GM19240 (cell line): ENCODE results near the gene SLC25A6.
"Not testable (repeated sequence)": the region's sequence is repeated elsewhere in the genome, so short reads cannot be mapped to it uniquely, and the experiment has no call there.

ENCODE experiments used
- DNase-seq: peaks from one replicate; pipeline ENCODE4 v3.0.0; 2011; ENCODE audit warnings: low spot score; ENCODE audit not compliant: insufficient read length

SLC25A6 gene

DNA sequence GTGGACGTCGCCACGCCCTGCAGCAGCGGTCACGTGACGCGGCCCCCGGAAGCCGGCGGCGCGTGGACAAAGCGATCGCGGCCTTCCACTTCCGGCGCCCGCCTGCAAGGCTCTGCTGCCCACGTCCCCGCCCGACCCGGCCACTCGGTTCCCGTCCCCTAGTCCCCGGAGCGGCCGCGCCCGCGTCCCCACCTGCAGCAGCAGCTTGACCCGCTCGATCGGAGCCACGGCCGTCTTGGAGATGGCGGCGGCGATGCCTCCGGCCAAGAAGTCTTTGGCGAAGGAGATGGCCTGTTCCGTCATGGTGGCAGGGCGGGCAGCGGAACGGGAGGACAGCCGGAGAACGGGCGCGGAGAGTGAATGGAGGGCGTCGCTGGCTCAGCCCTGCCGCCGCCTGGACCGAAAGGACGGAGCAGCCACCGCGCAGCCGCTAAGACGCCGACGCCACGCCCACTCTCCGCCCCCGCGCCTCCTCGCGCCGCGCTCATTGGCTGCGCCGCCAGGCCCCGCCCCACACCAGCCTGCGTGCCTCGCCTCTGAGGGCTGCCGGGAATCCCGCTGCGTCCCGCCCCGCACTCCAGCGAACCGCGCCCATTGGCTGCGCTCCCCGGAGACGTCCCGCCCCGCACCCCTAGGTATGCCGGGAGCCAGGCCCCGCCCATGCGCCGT is at the start of gene SLC25A6:
Gene SLC25A6 (minus strand): TSS at position 407 of the 669 bp plus-strand sequence. CDS start 104 bp downstream, at position 303.
- peak; percentile 96 for DNase-seq

DNA sequence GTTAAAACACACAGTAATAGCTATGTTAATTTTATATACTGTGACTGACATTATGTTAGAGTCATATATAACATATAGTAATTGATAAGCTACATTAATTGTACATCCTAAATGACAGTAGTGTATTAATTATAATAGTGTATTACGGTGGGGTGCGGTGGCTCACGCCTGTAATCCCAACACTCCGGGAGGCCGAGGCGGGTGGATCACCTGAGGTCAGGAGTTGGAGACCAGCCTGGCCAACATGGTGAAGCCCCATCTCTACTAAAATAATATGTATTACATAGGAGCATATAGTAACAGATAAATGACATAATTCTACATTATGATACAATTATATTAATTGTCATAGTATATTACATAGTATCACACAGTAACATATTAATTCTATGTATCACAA is 48.6 kb upstream of the SLC25A6 start:
- no peak for DNase-seq

DNA sequence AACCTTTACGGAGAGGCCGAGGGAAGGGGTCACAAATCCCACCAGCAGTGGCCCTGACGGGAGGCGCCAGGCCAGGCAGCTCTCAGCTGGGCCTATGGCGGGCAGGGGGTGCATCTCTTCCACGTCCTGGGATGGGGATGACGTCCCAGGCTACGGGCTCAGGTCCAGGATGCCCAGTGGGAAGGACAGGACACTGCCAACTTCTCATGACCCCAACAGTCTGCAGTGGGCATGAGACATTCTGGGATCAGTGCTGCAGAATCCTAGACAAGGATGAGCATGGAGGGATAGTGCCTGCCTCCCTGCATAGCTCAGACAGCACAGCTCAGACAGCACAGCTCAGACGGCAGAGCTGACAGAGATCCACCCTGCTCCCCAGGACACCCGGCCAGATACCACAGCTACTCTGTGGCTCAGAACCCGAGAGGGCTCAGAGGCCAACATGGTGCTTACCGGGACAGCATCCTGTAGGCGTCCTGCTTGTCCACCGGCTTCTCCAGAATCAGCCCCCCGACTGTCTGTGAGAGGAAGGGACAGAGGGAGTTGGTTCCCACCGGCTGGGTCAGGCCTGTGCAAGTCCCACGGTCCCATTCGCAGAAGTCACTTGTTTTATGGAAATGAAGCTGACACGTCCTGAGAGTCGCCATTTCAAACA is 43.5 kb upstream of the SLC25A6 start:
- no peak for DNase-seq

DNA sequence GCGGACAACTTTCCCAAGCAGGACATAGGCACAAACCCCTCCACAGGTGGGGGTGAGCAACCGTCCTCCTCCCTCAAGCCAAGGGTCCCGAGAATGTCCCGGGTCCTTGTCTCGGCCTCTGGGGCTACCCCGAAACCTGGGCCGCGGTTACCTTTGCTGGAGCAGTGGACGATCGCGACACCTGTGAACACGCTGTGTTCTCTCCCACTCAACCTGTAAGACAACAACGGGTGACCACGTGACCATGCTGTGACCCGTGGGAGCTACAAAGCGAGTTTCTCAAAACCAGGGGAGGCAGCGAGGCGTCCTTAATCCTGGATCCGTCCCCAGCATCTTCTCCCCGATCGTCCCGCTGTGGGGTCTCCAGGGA is 42.9 kb upstream of the SLC25A6 start:
- no peak for DNase-seq

DNA sequence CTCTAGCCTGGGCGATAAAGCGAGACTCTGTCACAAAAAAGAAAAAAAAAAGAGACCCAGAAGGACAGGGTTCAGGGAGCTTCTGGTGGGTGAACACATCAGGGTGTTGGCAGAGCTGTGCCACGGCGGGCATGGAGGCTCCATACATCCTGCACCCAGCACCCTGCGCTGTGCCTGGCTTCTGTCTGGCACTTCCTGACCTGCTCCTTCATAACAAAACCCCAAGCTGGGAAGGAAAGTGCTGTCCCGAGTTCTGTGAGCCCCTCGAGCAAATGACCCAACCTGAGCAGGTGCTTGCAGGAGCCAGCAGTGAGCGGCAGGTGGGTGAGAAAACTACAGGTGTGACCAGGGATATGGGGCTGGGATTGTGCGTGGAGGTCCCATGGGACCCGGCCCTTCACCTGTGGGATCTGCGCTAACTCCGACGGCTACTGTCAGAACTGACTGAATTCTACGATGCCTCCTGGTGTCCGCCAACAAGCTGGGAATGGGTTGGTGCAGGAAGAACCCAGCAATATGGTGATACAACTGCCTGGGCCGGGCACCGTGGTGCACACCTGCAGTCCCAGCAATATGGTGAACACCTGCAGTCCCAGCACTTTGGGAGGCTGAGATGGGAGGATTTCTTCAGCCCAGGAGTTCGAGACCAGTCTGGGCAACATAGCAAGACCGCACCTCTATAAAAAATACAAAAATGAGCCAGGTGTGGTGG is 41.9 kb upstream of the SLC25A6 start:
- DNase-seq = no peak

DNA sequence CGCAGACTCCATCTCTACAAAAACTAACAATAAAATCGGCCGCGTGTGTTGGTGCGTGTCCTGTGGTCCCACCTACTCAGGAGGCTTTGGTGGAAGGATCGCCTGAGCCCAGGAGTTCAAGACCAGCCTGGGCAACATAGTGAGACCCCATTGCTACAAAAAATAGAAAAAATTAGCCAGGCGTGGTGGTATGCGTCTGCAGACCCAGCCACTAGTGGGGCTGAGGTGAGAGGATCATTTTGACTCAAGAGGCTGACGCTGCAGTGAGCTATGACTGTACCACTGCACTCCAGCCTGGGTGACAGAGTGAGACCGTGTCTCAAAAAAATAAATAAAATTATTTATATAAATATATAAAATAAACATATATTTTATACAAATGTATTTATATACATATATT is 38.5 kb upstream of the SLC25A6 start:
- no peak for DNase-seq

DNA sequence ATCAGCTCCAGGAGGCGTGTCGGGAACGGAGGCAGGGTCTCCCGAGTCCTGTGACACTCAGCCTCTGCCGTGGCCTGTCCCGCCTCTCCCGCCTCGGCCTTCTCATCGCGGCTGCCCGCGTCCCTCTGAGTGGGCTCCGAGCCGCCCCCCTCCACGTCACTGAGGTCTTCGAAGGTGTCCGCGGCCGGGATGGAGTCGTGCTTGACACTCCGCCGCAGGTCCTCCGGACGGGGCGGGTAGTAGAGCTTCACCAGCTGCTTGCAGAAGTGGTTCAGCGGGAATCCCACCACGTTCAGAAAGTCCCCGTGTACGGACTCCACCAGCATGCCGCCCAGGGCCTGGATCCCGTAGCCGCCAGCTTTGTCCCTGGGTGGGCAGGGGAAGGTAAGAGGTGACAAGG is 35.8 kb upstream of the SLC25A6 start:
- DNase-seq = no peak

DNA sequence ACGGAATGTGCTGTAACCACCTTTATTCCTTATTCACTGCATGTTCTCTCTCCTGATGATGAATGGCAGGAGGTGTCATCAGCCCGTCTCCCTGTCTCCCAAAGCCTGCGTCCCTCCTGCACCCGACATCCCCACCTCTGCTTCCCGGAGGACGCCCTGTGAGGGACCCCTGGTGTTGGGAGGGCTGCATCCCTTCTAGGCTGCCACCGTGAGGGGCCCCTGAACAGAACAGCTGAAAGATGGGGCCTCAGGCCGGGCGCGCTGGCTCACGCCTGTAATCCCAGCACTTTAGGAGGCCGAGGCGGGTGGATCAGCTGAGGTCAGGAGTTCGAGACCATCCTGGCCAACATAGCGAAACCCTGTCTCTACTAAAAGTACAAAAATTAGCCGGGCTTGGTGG is 34.4 kb upstream of the SLC25A6 start:
- not testable (repeated sequence) for DNase-seq

DNA sequence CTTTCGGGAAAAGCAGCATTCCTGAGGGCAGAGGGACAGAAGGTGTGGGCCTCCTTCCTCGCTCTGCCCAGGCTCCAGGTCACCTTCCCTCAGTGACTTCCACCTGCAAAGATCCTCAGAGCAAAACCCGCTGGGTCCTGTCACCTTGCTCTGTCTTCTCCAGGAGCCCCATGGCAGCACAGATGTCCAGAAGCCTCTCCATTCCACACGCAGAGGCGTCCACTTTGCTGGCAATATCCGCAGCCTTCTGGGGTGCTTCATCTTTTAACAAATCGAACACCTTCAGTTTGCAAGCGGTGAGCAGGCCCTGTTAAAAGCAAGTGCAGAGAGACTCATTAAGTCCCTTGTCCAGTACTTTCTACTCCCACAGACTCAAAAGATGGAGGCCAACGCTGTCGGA is 33.5 kb upstream of the SLC25A6 start:
- no peak for DNase-seq

DNA sequence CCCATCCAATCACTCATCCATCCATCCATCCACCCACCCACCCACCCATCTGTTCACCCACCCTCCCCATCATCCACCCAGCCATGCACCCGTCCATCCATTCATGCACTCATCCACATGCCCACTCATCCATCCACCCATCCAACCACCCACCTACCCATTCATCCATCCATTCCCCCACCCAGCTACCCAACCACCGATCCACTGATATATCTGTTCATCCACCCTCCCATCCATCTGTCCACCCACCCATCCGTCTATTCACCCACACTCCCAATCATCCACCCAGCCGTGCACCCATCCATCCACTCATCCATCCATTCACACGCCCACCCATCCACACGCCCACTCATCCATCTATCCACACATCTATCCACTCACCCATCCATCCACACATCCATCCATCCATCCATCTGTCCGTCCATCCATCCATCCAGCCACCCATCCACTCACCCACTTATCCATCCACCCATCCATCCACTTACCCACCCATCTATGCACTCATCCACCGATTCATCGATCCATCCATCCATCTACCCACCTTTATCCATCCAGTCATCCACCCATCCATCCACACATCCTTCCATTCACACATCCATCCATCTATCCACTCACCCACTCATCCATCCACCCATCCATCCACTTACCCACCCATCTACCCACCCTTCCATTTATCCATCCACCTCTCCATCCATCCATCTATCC is 32.4 kb upstream of the SLC25A6 start:
- no peak for DNase-seq

DNA sequence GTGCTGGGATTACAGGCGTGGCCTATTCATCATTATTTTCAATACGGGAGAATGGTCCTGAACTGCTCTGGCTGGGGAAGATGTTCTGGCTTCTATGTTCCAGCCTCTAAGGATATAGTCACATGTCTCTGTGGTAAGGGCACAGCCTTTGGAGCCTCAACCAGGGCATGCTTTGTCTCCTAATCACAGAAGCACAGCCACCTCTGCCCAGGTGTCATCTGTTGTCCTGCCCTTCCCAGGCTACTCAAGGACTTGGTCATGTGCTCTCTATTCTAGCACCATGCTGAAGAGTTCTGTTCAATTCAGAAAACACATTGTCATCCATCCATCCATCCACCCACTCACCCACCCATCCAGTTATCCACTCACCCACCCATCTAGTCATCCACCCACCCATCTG is 31.3 kb upstream of the SLC25A6 start:
- no peak for DNase-seq

DNA sequence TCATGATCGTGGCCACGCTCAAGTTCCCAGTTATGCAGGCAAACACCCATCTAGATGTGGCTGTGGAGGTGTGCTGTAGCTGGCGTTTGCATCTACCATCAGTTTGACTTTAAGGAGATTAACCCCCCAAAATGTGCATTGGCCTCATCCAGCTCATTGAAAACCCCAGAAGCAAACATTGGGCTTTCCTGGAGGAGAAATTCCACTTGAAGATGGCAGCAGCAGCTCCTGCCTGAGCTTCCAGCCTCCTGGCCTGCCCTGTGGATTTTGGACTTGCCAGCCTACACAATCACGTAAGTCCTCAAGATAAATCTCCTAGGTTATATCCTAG is 30.2 kb upstream of the SLC25A6 start:
- DNase-seq = no peak

DNA sequence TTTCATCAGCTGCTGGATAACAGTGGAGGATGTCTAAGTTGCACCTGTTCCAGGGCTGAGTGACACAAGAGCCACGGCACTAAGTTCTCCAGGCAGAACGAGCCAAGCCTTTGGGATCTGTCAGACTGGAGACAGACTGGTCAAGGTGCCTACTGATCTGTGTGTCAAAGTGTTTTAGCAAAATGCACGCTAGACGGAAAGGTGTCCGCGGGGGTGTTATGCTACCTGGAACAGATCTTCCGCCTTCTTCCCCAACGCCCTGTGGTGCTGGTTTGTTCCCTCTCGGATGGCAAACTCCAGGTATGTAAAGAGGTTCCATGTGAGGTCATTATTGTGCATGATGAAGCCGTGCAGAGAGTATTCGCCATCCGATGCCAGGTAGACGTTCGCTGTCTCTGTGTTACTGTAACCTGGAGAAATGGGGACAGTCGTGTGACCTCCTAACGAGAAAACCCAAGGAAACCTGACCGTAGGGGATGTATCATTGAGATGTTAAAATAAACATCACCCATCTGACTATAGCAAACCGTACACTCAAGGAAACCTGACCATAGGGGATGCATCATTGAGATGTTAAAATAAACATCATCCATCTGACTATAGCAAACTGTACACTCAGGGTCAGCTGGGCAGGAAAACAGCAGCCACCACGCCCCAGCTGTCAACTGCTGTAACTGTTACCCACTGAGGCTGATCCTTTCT is 29.7 kb upstream of the SLC25A6 start:
- no peak for DNase-seq

DNA sequence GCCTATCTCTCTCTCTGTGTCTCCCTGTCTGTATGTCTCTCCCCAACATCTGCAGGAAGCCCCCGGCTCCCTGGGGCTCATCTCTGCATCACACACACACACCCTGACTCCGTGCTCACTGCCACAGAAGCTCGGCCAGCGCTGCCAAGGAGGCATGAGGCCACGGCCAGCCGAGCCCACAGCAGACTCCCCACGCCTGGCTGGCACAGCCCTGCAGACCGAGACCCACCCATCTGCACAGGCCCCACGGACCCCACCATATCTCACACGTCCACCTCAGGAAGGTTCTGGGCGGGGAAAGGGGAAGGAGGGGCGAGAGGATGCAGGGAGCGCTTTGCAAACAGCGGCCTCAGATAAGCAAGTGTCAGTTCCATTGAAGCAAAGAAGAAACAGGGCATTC is 28.5 kb upstream of the SLC25A6 start:
- DNase-seq = no peak

DNA sequence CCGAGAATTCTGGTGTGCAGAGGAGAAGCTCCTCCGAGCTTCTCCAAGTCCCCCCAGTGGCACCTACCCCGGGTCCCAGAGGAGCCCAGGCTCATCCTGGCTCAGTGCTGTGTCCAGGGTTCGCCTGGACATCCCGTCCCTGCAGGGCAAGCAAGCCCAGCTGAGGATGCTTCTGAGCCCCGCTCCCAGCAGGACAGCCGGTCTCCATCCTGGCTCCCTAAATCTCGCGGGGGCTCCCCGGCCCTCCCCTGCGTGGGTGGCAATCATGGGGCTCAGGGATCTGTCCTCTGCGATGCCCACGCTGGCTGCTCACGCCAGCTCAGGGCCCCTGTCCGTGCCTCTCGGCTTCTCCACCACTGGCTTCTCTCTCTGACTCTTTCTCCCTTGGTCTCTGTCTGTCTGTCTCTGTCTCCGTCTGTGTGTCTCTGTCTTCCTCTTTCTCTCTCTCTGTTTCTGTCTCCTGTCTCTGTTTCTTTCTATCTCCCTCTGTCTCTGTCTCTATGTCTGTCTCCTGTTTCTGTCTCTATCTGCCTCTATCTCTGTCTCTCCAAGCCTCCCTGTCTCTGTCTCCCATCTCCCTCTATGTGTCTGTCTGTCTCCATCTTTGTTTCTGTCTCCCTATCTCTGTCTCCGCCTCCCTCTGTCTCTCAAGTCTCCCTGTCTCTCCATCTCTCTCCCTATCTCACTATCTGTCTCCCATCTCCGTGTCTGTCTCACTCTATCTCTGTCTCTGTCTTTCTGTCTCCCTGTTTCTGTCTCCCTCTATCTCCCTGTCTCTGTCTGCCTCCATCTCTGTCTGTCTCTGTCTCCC is 27.8 kb upstream of the SLC25A6 start:
- DNase-seq = no peak

DNA sequence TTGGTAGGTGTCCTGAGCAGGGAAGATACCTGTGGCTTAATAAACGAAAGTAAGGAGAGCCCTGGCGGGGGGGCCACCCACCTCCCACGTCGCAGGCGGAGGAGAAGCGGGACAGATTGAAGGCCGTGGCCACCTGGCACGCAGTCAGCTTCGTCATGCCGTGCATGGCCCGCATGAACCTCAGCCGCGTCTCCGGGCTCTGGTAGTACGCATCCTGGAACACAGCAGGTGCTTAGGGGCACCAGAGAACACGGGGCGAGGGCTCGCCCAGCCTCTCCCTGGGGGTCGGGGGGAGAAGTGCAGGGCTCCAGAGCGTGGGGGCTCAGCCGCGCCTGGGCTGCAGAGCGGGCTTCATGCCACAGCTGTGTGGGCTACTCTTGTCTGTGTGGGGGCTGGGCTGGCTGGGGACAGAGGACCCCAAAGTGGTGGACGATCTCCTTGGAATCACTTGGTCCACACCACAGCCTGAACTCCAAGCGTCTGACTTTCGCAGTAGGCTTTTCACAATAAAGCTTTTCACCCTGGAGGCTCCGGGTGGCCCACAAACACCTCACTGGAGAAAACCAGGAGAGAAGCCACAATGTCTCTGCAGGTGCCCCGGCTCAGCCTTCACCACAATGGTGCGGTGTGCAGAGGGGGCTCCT is 27.1 kb upstream of the SLC25A6 start:
- no peak for DNase-seq

DNA sequence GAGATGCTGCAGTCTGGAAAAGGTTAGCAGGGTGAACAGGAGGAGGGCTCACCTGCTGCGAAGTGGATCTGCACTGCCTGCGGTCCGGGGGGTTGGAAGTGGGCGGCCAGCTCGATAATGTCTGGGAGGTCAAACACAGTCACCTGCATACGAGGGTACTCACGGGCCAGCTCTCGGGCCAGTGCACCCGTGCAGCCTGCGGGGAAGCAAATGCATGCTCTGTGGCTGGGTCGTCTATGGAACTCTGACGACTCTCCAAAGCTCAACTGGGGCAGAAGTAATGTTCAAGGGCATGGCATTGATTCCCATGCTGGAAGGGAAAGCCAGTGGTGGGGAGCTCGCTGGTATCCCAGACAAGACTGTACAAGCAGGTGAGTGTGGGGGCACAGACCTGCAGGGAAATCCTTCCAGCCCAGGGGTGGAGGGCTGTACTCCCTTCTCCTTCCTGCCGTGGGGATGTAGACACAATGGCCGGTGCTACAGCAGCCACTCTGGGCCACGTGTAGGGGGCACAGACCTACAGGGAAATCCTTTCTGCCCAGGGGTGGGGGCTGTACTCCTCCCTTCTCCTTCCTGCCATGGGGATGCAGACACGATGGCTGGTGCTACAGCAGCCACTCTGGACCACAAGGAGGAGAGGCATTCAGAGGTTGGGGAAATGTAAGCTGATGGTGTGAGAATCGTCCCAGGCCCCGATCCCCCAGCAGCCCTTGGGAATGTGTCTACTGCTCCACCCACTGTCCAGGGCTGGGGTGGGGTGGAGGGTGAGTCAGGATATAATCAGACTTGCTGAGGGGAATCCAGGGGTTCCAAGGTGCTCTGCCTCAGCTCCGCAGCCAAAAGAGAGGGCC is 26.2 kb upstream of the SLC25A6 start:
- DNase-seq = no peak

DNA sequence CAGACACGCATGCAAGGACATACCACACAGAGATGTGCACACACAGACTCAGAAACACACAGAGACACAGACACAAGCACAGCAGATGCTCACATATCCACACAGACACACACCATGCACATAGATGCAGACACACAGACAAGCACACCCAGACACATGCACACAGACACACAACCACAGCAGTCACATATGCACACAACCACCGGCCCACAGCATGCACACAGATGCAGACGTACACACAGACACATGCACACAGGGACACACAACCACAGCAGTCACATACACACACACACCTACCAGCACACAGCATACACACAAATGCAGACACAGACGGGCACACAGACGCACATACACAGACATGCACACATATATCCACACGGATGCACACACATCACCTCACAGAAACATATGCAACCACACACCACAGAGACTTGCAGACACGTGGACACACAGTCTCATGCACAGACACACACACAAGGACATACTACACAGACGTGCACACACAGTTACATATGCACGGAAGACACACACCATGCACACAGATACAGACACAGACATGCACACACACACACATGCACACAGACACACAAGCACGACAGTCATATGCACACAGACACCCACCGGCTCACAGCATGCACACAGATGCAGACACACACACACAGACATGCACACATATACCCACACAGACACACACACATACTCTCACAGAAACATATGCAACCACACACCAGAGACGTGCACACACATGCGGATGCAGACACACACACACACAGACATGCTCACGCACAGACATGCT is 25.2 kb upstream of the SLC25A6 start:
- no peak for DNase-seq
